GM10266 (cell line): ENCODE results near the gene TMEM184A.
"Not testable (repeated sequence)": the region's sequence is repeated elsewhere in the genome, so short reads cannot be mapped to it uniquely, and the experiment has no call there.

ENCODE experiments used
- DNase-seq: peaks from one replicate; pipeline ENCODE4 v3.0.0; 2012; ENCODE audit errors: extremely low spot score
- CTCF ChIP-seq: IDR thresholded peaks from 2 replicates; pipeline ENCODE4 v1.5.1; 2012; ENCODE audit warnings: mild to moderate bottlenecking, low read depth; ENCODE audit not compliant: control insufficient read depth, insufficient read depth; ENCODE audit errors: missing control alignments

The TMEM184A gene

GRCh38 chr7:1588978-1589377 is 33.0 kb upstream of the TMEM184A start:
- no peak for TF ChIP-seq CTCF
- DNase-seq: no peak

GRCh38 chr7:1587738-1588137 is 31.7 kb upstream of the TMEM184A start:
- DNase-seq: no peak
- no peak for TF ChIP-seq CTCF

- DNase-seq: no peak
- no peak for TF ChIP-seq CTCF
Measured at GRCh38 chr7:1586827-1587705, 31.1 kb upstream of the TMEM184A start.

GRCh38 chr7:1586126-1586826 is 30.3 kb upstream of the TMEM184A start:
- no peak for TF ChIP-seq CTCF
- no peak for DNase-seq

GRCh38 chr7:1585142-1585981 is 29.4 kb upstream of the TMEM184A start:
- no peak for TF ChIP-seq CTCF

GRCh38 chr7:1584700-1585099 is 28.7 kb upstream of the TMEM184A start:
- TF ChIP-seq CTCF: no peak
- DNase-seq: no peak

More at GRCh38 chr7:1585142-1585981, 29.4 kb upstream of the TMEM184A start:
- no peak for DNase-seq

- not testable (repeated sequence) for DNase-seq
Measured at GRCh38 chr7:1583241-1583930, 27.4 kb upstream of the TMEM184A start.
